DMS 273 treated with DMSO at 0.1 percent for 48 hours (cell line): ENCODE data around the gene SPTBN5.

Experiments used
- DNase-seq: peaks from one replicate; lab custom pipeline; 2025; lab: John Stamatoyannopoulos, UW

The SPTBN5 gene

GRCh38 chr15:41824062-41824745 is 69.6 kb downstream of the SPTBN5 start:
- DNase-seq = no peak

DNA sequence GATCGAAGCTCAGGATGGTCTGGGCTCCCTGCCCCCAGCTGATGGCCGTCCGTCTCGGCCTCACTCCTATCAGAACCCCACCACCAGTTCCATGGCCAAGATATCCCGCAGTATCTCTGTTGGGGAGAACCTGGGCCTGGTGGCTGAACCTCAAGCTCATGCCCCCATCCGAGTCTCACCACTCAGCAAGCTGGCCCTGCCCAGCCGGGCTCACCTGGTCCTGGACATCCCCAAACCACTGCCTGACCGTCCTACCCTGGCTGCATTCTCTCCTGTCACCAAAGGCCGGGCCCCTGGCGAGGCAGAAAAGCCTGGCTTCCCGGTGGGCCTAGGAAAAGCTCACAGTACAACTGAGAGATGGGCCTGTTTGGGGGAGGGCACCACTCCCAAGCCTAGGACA is 70.4 kb downstream of the SPTBN5 start:
- no peak for DNase-seq

DNA sequence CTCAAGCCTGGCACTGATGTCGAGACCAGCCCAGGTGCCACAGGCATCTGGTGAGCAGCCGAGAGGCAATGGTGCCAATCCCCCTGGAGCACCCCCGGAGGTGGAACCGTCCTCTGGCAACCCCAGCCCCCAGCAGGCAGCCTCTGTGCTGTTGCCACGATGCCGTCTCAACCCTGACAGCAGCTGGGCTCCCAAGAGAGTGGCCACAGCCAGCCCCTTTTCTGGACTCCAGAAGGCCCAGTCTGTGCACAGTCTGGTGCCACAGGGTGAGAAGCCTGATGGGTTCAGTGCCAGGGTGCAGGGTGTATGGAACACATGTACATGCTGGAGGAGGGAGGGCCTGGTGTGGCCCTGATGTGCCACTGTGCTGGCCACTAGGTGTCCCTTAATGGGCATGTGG is 70.9 kb downstream of the SPTBN5 start:
- no peak for DNase-seq

DNA sequence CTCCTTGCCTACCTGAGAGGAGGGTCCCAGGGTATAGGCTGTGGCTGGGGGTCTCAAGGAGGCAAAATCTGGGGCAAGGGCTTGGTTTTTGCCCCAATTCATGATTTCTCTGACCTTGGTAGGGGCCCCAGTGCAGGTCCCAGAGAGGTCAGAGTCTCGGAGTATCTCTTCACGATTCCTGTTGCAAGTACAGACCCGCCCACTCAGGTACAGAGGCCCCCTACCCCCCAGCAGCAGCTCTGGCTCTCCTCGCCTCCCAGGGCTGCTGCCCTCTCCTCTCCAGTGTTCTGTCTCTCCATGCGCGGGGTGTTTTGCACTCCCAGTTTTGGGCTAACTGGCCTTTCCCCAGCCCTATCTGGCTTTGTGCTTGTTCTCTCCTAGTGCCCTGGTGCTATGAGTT is 71.4 kb downstream of the SPTBN5 start:
- DNase-seq = no peak

DNA sequence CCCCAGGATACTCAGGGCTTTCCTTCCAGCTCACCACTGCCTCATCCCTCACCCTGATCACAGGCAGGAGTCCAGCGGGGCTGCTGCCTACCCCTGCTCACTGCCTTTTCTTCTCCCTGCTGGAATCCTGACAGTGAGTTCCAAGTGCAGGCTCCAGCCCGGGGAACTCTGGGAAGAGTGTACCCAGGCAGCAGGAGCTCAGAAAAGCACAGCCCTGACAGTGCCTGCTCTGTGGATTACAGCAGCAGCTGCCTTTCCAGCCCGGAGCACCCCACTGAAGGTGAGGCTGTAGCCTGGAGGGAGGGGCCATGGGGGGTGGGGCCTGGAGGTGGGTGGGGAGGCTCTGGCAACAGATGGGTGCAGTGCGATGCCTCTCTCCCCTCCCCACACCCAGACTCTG is 72.0 kb downstream of the SPTBN5 start:
- no peak for DNase-seq

GRCh38 chr15:41820791-41821423 is 72.9 kb downstream of the SPTBN5 start:
- no peak for DNase-seq

DNA sequence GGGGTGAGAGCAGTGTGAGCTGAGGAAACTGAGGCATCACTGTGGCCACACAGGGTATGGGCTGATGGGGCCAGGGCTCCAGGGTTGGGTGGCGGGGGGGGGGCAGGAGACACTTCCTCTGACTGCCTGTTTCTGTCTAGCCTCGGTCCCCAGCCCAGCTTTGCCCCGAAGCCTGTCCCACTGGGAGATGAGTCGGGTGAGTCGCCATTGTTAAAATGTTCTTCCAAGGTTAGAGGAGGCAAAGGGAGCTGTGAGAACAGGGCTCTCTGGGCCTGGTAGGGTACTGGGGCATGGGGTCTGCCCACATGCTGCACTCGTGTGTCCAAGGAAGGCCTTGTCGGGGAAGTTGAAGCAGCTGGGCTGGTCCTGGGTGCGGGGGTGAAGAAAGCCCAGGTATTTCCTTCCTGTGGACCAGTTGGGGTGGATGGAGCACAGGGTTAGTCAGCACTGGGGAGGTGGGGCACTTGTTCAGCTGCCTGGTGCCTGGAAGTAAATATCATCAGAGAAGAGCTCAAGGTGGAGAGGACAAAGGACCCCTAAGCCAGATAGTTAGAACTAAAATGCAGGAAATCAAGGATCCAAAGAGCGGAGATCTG is 74.3 kb downstream of the SPTBN5 start:
- DNase-seq = no peak

GRCh38 chr15:41817781-41818180 is 76.1 kb downstream of the SPTBN5 start:
- DNase-seq = no peak

DNA sequence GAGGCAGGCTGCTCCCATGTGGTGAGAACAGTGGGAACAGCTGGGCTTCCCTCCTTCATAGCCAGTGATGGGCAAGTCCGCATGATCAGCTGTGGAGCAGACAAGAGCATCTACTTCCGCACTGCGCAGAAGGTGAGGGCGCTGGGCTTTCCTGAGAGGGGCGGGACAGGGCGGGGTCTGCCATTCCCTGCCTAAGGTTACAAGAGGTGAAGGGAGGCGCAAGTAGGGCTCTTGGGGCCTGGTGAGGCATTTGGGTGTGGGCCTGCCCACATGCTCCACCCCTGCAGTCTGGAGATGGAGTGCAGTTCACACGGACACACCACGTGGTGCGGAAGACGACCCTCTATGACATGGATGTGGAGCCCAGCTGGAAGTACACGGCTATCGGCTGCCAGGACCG is 76.5 kb downstream of the SPTBN5 start:
- no peak for DNase-seq

DNA sequence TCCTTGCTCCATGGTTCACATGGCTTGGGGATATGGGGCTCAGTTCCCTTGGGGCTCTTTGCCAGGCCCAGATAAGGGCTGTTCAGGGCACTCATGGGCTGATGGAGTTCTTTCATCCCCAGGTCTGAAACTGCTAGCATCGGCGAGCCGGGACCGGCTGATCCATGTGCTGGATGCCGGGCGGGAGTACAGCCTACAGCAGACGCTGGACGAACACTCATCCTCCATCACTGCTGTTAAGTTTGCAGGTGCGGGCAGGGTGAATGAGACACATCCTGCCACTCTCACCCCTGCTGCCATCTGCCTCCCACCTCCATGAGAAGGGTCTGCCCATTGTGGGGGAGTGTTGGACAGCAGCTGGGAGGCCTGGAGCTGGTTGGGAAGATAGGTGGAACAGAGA is 77.1 kb downstream of the SPTBN5 start:
- DNase-seq = no peak

- DNase-seq = no peak
Observed at GRCh38 chr15:41814534-41814933, 79.3 kb downstream of the SPTBN5 start.

DNA sequence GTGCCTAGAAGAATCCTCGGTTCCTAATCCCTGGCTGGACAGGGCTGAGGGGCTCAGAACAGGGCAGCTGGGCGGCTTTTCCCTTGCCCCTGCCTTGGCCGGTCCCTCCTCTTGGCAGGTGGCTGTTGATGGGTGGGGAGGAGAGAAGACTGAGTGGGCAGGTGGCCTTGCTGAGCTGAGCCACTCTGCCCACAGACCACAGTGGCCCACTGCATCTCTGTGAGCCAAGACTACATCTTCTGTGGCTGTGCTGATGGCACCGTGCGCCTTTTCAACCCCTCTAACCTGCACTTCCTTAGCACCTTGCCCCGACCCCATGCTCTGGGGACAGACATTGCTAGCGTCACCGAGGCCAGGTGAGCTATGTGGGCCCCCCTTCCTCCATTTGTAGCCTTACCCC is 80.4 kb downstream of the SPTBN5 start:
- no peak for DNase-seq

GRCh38 chr15:41812820-41813375 is 81.0 kb downstream of the SPTBN5 start:
- DNase-seq = no peak

GRCh38 chr15:41811432-41812195 is 82.2 kb downstream of the SPTBN5 start:
- peak; percentile 28 for DNase-seq

- no peak for DNase-seq
Observed at GRCh38 chr15:41810651-41811431, 83.0 kb downstream of the SPTBN5 start.

DNA sequence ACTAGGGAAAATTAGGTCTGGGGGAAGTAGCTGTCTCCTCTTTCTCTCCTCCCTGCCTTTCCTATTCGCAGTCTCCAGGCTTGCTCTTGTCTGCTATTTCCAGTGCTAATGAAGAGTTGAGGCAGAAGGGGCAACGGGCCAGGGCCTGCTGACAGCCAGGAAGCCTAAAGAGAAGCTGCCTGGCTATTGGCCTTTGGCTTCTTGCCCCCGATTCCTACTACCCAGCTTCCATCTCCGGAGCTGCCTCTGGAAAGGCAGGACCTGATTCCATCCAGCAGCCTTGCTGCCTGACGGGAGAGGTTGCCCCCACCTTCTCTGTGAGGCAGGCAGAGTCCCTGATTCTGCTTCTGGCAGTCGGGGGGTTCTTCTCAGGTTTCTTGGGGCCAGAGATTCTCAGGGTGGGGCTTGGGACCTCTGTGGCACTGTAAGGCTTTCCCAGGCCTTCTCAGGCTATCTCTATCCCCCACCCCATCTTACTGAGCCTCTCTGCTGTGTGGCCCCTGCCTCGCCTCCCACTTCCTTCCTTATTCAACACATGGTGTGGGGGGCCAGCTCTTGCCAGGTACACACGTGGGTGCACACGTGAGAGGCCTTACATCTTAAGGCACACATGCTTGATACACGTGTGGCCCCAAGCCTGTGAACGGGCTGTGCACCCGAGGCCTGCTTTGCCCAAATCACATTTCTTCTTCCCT is 84.2 kb downstream of the SPTBN5 start:
- DNase-seq = no peak

- no peak for DNase-seq
Observed at GRCh38 chr15:41809121-41809520, 84.7 kb downstream of the SPTBN5 start.

- no peak for DNase-seq
Observed at GRCh38 chr15:41806291-41807181, 87.3 kb downstream of the SPTBN5 start.

DNA sequence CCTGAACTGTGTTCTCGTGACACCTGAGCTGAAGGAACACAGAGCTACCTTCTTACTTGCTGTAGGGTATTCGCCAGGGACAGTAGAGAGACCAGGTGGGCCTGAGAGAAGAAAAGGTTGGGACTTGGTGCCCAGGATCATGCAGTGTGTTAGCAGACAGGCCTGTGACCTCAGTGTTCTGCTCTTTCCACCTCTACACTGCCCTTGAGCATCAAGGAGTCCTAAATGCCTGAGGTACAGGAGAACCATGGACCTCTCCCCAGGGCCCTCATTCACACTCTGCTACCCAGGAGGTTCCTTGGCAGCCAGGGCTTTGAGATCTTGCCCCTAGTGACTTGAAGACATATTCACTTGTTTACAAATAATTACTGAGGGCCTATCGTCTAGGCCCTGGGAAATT is 88.1 kb downstream of the SPTBN5 start:
- DNase-seq = no peak
